Gastroesophageal sphincter (tissue), 3 donors: Measurements from ENCODE around the gene TMPRSS11A.

Experiments
- CTCF ChIP-seq, 4 experiments: fragments of 200-600 bp in 2 of 4; fragments of 450-650 bp in 2 of 4; sonication (generic) in 1 of 4; IDR thresholded peaks; one replicate each; pipeline ENCODE4 v1.5.1; 2017 to 2019; ENCODE audit warnings: antibody characterized with exemption in 4 of 4, mild to moderate bottlenecking in 2 of 4, moderate library complexity in 2 of 4
- EP300 ChIP-seq: sonication (generic); formaldehyde crosslinking; IDR thresholded peaks from one replicate; pipeline ENCODE4 v1.6.1; 2017; ENCODE audit warnings: antibody characterized with exemption, mild to moderate bottlenecking
- POLR2A ChIP-seq, 2 donors: fragments of 450-650 bp; IDR thresholded peaks; one replicate each; pipeline ENCODE4 v1.6.1; 2017; ENCODE audit warnings: antibody characterized with exemption in 2 of 2, mild to moderate bottlenecking in 2 of 2, moderate library complexity in 1 of 2
- POLR2AphosphoS5 ChIP-seq: sonication (generic); formaldehyde crosslinking; IDR thresholded peaks from one replicate; pipeline ENCODE4 v1.6.1; 2017; ENCODE audit warnings: antibody characterized with exemption

DNA sequence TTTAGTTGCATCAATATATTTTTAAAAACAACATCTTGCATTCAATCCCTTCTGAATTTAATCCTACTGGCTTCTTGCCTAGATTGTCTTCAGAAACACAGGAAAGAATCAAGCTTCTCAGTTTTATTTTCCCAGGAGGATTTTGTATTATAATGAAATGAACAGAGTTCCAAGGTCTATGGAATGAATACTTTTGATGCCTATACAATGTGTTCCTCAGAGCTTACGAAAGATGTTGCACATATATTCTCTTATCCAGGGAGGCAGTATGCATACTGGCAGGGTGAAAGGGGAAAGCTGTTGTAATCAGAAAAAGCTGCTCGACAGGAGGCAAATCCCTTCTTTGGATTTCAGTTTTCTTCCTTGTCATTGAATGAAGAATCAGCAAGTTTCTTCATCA lies 88.3 kb downstream of the TMPRSS11A start:
- TF ChIP-seq POLR2A (IDR thresholded peaks at IDR 0.05) (no peak), CTCF (IDR thresholded peaks at IDR 0.05) (no peak), POLR2AphosphoS5 (no peak), EP300 (no peak)
